ENCODE results near the gene SUGCT.

The SUGCT gene

GRCh38 chr7:40839881-40840280 is 705.1 kb downstream of the SUGCT start:
- TF ChIP-seq REST (IDR thresholded peaks at IDR 0.05; ENCODE audit: insufficient read depth in 1 of 2, low read depth in 2 of 2, low read length in 2 of 2) (no peak), SIN3A (IDR thresholded peaks at IDR 0.05; ENCODE audit: borderline replicate concordance, insufficient read depth, low read length) (no peak), FOXP2 (optimal IDR thresholded peaks at IDR 0.05; ENCODE audit: borderline replicate concordance, extremely low read depth, extremely low read length, insufficient read depth) (no peak), TAF1 (IDR thresholded peaks at IDR 0.05; ENCODE audit: borderline replicate concordance, insufficient read depth, low read length) (no peak), POLR2AphosphoS5 (IDR thresholded peaks at IDR 0.05; ENCODE audit: low read depth, low read length) (no peak)

GRCh38 chr7:40840990-40841389 is 706.2 kb downstream of the SUGCT start:
- TF ChIP-seq POLR2AphosphoS5 (IDR thresholded peaks at IDR 0.05; ENCODE audit: low read depth, low read length) (no peak), FOXP2 (optimal IDR thresholded peaks at IDR 0.05; ENCODE audit: borderline replicate concordance, extremely low read depth, extremely low read length, insufficient read depth) (no peak), REST (IDR thresholded peaks at IDR 0.05; ENCODE audit: insufficient read depth in 1 of 2, low read depth in 2 of 2, low read length in 2 of 2) (no peak), SIN3A (IDR thresholded peaks at IDR 0.05; ENCODE audit: borderline replicate concordance, insufficient read depth, low read length) (no peak), TAF1 (IDR thresholded peaks at IDR 0.05; ENCODE audit: borderline replicate concordance, insufficient read depth, low read length) (no peak)

GRCh38 chr7:40842641-40843040 is 707.8 kb downstream of the SUGCT start:
- TF ChIP-seq FOXP2 (optimal IDR thresholded peaks at IDR 0.05; ENCODE audit: borderline replicate concordance, extremely low read depth, extremely low read length, insufficient read depth) (no peak), SIN3A (IDR thresholded peaks at IDR 0.05; ENCODE audit: borderline replicate concordance, insufficient read depth, low read length) (no peak), REST (IDR thresholded peaks at IDR 0.05; ENCODE audit: insufficient read depth in 1 of 2, low read depth in 2 of 2, low read length in 2 of 2) (no peak), TAF1 (IDR thresholded peaks at IDR 0.05; ENCODE audit: borderline replicate concordance, insufficient read depth, low read length) (no peak), POLR2AphosphoS5 (IDR thresholded peaks at IDR 0.05; ENCODE audit: low read depth, low read length) (no peak)

- TF ChIP-seq FOXP2 (optimal IDR thresholded peaks at IDR 0.05; ENCODE audit: borderline replicate concordance, extremely low read depth, extremely low read length, insufficient read depth) (no peak), TAF1 (IDR thresholded peaks at IDR 0.05; ENCODE audit: borderline replicate concordance, insufficient read depth, low read length) (no peak), POLR2AphosphoS5 (IDR thresholded peaks at IDR 0.05; ENCODE audit: low read depth, low read length) (no peak)
Observed at GRCh38 chr7:40843338-40843985, 708.7 kb downstream of the SUGCT start.

- no peak for TF ChIP-seq SIN3A (IDR thresholded peaks at IDR 0.05; ENCODE audit: borderline replicate concordance, insufficient read depth, low read length)
- no peak for TF ChIP-seq REST (IDR thresholded peaks at IDR 0.05; ENCODE audit: insufficient read depth in 1 of 2, low read depth in 2 of 2, low read length in 2 of 2)
- TF ChIP-seq TAF1 (IDR thresholded peaks at IDR 0.05; ENCODE audit: borderline replicate concordance, insufficient read depth, low read length) = no peak
- TF ChIP-seq POLR2AphosphoS5 (IDR thresholded peaks at IDR 0.05; ENCODE audit: low read depth, low read length) = no peak
- no peak for TF ChIP-seq FOXP2 (optimal IDR thresholded peaks at IDR 0.05; ENCODE audit: borderline replicate concordance, extremely low read depth, extremely low read length, insufficient read depth)
Observed at GRCh38 chr7:40845943-40846342, 711.1 kb downstream of the SUGCT start.
